Breast epithelium (tissue), 3 donors: ENCODE data around the gene KRT31.

Experiments used
- CTCF ChIP-seq, 3 donors: fragments of 450-650 bp; IDR thresholded peaks; one replicate each; pipeline ENCODE4 v1.5.1; 2016 to 2017; ENCODE audit warnings: antibody characterized with exemption in 3 of 3, mild to moderate bottlenecking in 3 of 3, moderate library complexity in 3 of 3
- POLR2A ChIP-seq: fragments of 450-650 bp; IDR thresholded peaks from one replicate; pipeline ENCODE4 v1.6.1; 2016; ENCODE audit warnings: antibody characterized with exemption, mild to moderate bottlenecking, moderate library complexity
- POLR2AphosphoS5 ChIP-seq, 3 donors: sonication (generic); formaldehyde crosslinking; IDR thresholded peaks; one replicate each; pipeline ENCODE4 v1.6.1; 2017; ENCODE audit warnings: antibody characterized with exemption in 3 of 3

GRCh38 chr17:41444640-41445039 is 47.2 kb upstream of the KRT31 start:
- no peak for TF ChIP-seq CTCF (IDR thresholded peaks at IDR 0.05)
- TF ChIP-seq POLR2A, result no peak
- no peak for TF ChIP-seq POLR2AphosphoS5 (IDR thresholded peaks at IDR 0.05)
